Measurements from ENCODE around the gene TM7SF2. TPM values are rescaled to one million over a fixed set of nuclear protein-coding genes. Genes with fewer than 3 reads are reported as not detected.
A peak's percentile ranks its signal among the peaks of the same experiment; 100 is the strongest.

The TM7SF2 gene
- total and polyA plus RNA-seq, 2 of the 8 experiments (the other 6 are each of a cell fraction or from before 2014, with no cell fraction given) = 40.1 to 96.0 TPM

DNA sequence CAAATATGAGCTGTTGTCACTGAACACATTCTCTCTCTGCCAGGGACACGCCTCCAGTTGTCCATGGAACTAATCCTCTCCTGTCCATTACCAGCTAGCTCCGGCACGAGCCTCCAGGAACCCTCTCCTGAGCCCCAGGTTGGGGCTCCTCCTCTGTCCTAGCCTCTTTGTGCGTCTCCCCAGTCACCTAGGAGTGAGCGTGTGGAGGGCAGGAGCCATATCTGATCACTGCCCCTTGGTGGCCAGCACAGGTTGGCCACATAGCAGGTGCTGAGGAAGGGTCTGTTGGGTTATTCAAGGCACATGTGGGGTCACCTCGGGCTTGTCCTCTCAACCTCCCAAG, 20.2 kb downstream of the TM7SF2 start:
- Histone ChIP-seq H3K79me2 (ENCODE audit: control insufficient read depth in 1 of 2, insufficient read depth in 2 of 2, low read length in 2 of 2) (peaks cover 0 to 15% of the 10 kb centered on the region in 2 experiments; a peak in 1 of 4 replicates), H3K56ac (replicated peaks; ENCODE audit: insufficient read length, low read depth, low read length) (no peak overlapping the region), H3K23me2 (ENCODE audit: low read depth, low read length) (peaks cover 14% of the 10 kb centered on the region), H3K36me3 (ENCODE audit: control insufficient read depth in 2 of 4, insufficient read depth in 4 of 4, low read length in 3 of 4) (peaks cover 14 to 43% (median 35%) of the 10 kb centered on the region in 4 experiments; a peak in 7 of 8 replicates), H3K4me2 (ENCODE audit: insufficient read depth in 1 of 2, low read depth in 2 of 2, low read length in 2 of 2) (no peak overlapping the region), H3K23ac (ENCODE audit: insufficient read length) (no peak overlapping the region), H2AFZ (ENCODE audit: low read length) (no peak overlapping the region), H3K18ac (ENCODE audit: extremely low read depth, low read length) (no peak overlapping the region), H4K8ac (ENCODE audit: extremely low read depth, insufficient read depth, low read length) (peak overlapping the region; percentile 9; the same call in 1 of the 2 replicates), H3K14ac (ENCODE audit: insufficient read length) (no peak overlapping the region), H3K27me3 (replicated peaks in 1 of 4; ENCODE audit: control insufficient read depth in 3 of 4, extremely low read depth in 1 of 4, insufficient read depth in 3 of 4, low read length in 3 of 4) (no peaks in the 10 kb centered on the region), H3K4me3 (ENCODE audit: extremely low read depth in 1 of 4, insufficient read depth in 2 of 4, low read depth in 3 of 4, low read length in 4 of 4) (no peak overlapping the region), H3K27ac (ENCODE audit: low read depth, low read length) (no peak overlapping the region), H3K79me1 (ENCODE audit: low read depth, low read length) (peaks cover 3% of the 10 kb centered on the region; the same call in 1 of the 2 replicates), H2BK12ac (ENCODE audit: low read depth, low read length) (no peak overlapping the region), H2BK15ac (ENCODE audit: low read length) (no peak overlapping the region), H2BK5ac (ENCODE audit: low read depth, low read length) (no peak overlapping the region), H3K9ac (replicated peaks in 1 of 4; ENCODE audit: extremely low read depth in 1 of 4, low read depth in 3 of 4, low read length in 3 of 4) (no peak overlapping the region), H4K20me1 (replicated peaks in 1 of 2; ENCODE audit: control insufficient read depth in 1 of 2, insufficient read depth in 2 of 2, low read length in 2 of 2) (peaks cover 0 to 14% of the 10 kb centered on the region in 2 experiments), H2BK20ac (ENCODE audit: low read length) (no peak overlapping the region), H2AK5ac (ENCODE audit: low read depth, low read length) (no peak overlapping the region), H3K4ac (replicated peaks; ENCODE audit: insufficient read length, low read depth, low read length) (no peak overlapping the region), H4K5ac (ENCODE audit: insufficient read length, low read depth, low read length) (no peak overlapping the region), H4K91ac (replicated peaks; ENCODE audit: insufficient read length, low read length) (no peak overlapping the region), H3K9me3 (ENCODE audit: insufficient read depth in 2 of 2, low read depth in 1 of 2, low read length in 1 of 2) (no peaks in the 10 kb centered on the region), H2BK120ac (replicated peaks; ENCODE audit: low read depth, low read length) (no peak overlapping the region), H3K4me1 (replicated peaks in 1 of 4; ENCODE audit: control insufficient read depth in 3 of 4, insufficient read depth in 4 of 4, low read length in 3 of 4) (peaks cover 0 to 13% (median 7%) of the 10 kb centered on the region in 4 experiments; a peak in 6 of 7 replicates)
- no peak for FAIRE-seq
- no peak for DNase-seq (ENCODE audit: low read depth in 1 of 2, low spot score in 2 of 2)
- POLR2A ChIA-PET (ENCODE audit: partially characterized antibody) = interaction anchor here (1.0 to 15.8 kb wide), 2 partner anchors 16 to 37 kb away, joined by 3 to 305 read pairs; partner anchors contain the start of genes FAU, MRPL49, TM7SF2 and ZNHIT2
- 94% methylated on average over 6 of the region's 6 CpGs; no CpG with 5 or more reads in 1 of the 2 experiments for WGBS, 2 experiments (ENCODE audit: extremely low coverage in 1 of 2, insufficient coverage in 1 of 2, insufficient read length in 1 of 2, insufficient replicate concordance in 2 of 2, low coverage in 1 of 2, low lambda C conversion rate in 2 of 2, missing lambda C conversion rate in 1 of 2)
- CTCF ChIA-PET (ENCODE audit: partially characterized antibody) = interaction anchor here (0.8 to 9.5 kb wide), 6 partner anchors 10 to 284 kb away, joined by 3 to 71 read pairs (median 4); partner anchors contain the start of genes FAU, MRPL49 and TM7SF2
- TF ChIP-seq JUN (IDR thresholded peaks at IDR 0.05; ENCODE audit: low read depth, low read length) (no peak), YY1 (IDR thresholded peaks at IDR 0.05; ENCODE audit: low read depth, low read length) (no peak), PHF8 (conservative IDR thresholded peaks at IDR 0.05; ENCODE audit: low read depth, low read length) (no peak), MAFK (IDR thresholded peaks at IDR 0.05; ENCODE audit: low read depth, low read length) (no peak), CBX5 (IDR thresholded peaks at IDR 0.05; ENCODE audit: low read depth, low read length) (no peak), NANOG (IDR thresholded peaks at IDR 0.05; ENCODE audit: insufficient read depth, low read depth, low read length, poor library complexity, severe bottlenecking) (no peak)
